CMK (cell line): ENCODE data around the gene C7orf33.

ENCODE experiments used
- DNase-seq: peaks from one replicate; pipeline ENCODE4 v3.0.0-alpha.2; 2010; ENCODE audit warnings: low read depth

The C7orf33 gene

GRCh38 chr7:148628011-148628410, 37.4 kb downstream of the C7orf33 start:
- DNase-seq = no peak

- no peak for DNase-seq
Measured at GRCh38 chr7:148630078-148630477, 39.5 kb downstream of the C7orf33 start.

- no peak for DNase-seq
Measured at GRCh38 chr7:148633761-148634160, 43.2 kb downstream of the C7orf33 start.

- no peak for DNase-seq
Measured at GRCh38 chr7:148637094-148637493, 46.5 kb downstream of the C7orf33 start.

GRCh38 chr7:148645898-148646297, 55.3 kb downstream of the C7orf33 start:
- no peak for DNase-seq

- no peak for DNase-seq
Measured at GRCh38 chr7:148650232-148650858, 59.8 kb downstream of the C7orf33 start.

GRCh38 chr7:148652773-148653172, 62.2 kb downstream of the C7orf33 start:
- DNase-seq = no peak

- no peak for DNase-seq
Measured at GRCh38 chr7:148657929-148658328, 67.4 kb downstream of the C7orf33 start.

GRCh38 chr7:148661471-148661870, 70.9 kb downstream of the C7orf33 start:
- no peak for DNase-seq

GRCh38 chr7:148662646-148663045, 72.1 kb downstream of the C7orf33 start:
- DNase-seq = no peak

GRCh38 chr7:148664324-148664723, 73.8 kb downstream of the C7orf33 start:
- DNase-seq = no peak

GRCh38 chr7:148665221-148665620, 74.7 kb downstream of the C7orf33 start:
- DNase-seq = no peak
